Stimulated activated CD4-positive, alpha-beta T cell treated with anti-CD3 and anti-CD28 coated beads, Interleukin-12 subunit alpha, Interleukin-12 subunit beta, amount 100 ng/mL, for 4 hours (primary cell): ENCODE measurements around the gene ATP4B.
"Not testable (repeated sequence)": the region's sequence is repeated elsewhere in the genome, so short reads cannot be mapped to it uniquely, and the experiment has no call there.

Source experiments
- DNase-seq: peaks from one replicate; pipeline ENCODE4 v3.0.0-alpha.2; 2020

ATP4B gene

DNA sequence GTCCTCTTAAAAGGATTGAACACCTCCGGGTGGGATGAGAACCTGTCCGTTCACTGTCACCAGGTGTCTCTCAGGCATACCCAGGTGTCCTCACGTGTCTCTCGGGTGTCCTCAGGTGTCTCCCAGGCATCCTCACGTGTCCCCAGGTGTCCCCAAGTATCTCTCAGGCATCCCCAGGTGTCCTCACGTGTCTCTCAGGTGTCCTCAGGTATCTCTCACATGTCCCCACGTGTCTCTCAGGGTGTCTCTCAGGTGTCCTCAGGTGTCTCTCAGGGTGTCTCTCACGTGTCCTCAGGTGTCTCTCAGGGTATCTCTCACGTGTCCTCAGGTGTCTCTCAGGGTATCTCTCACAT lies 33.8 kb downstream of the ATP4B start:
- DNase-seq = no peak

GRCh38 chr13:113623491-113624234 lies 34.3 kb downstream of the ATP4B start:
- DNase-seq = no peak

- no peak for DNase-seq
Measured at GRCh38 chr13:113622791-113623490, 35.1 kb downstream of the ATP4B start.

GRCh38 chr13:113621986-113622550 lies 35.9 kb downstream of the ATP4B start:
- not testable (repeated sequence) for DNase-seq

DNA sequence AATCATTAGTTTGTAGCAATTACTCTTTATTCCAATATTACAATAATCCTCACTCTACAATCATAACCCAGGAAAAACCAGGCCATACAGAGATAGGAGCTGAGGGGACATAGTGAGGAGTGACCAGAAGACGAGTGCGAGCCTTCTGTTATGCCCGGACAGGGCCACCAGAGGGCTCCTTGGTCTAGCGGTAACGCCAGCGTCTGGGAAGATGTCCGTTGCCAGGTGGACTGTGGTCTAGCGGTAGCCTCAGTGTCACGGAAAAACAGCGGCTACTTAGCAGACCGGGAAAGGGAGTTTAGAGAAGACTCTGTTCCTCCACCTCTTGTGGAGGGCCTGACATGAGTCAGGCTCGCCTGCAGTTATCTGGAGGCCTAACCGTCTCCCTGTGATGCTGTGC lies 36.5 kb downstream of the ATP4B start:
- DNase-seq = not testable (repeated sequence)

DNA sequence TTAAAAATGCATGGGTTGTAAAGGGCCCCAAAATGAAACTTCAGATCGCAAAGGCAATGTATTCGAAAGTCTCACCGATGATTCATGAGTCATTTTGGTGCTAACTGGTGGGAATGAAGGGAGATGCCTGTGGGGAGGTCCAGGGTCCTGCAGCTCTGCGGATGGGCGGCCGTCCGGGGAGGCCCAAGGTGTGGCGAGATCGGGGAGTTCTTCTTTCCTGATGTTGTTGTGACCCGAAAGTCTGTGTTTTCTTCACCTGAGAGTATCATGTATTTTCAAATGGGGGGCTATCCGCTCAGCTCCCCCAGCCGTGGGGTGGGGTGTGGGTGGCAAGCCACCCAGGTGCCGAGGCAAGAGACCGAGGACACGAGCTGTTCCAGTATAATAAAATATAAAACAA lies 37.0 kb downstream of the ATP4B start:
- DNase-seq = no peak

DNA sequence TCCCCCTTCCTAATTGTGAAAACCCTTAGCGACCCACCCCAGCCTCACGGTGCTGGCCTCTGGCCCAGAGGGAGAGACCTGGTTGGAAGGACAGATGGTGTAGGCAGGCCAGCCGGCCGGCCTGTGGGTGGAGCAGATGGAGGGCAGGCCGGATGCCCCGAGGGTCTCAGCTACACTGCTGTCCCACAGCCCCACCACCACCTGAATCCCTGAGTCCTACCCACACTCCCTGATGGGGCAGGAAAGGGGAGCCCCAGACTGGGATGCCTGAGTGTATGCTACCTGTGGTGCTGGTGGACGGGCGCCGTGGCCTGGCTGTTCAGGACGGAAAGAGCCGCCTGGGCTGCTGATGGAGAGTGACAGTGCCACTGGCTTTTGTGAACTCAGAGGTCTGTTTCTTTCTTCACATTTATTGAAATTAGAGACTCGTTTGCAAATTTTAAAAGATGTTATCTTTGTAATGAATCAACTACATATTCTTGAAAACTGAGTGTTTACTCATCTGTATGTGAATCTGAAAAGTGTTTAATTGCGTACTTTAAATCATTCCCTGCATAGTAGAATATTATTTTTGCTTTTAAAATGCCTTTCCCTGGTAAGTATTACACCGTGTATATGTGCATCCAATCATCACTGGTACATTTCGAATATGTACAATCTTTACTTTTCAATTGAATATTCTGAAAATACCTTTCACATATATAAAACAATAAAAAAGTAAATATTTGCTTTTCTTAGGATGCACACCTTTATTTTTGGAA lies 37.8 kb downstream of the ATP4B start:
- DNase-seq = no peak

- no peak for DNase-seq
Measured at GRCh38 chr13:113618455-113618854, 39.5 kb downstream of the ATP4B start.

GRCh38 chr13:113617961-113618360 lies 40.0 kb downstream of the ATP4B start:
- DNase-seq = no peak

DNA sequence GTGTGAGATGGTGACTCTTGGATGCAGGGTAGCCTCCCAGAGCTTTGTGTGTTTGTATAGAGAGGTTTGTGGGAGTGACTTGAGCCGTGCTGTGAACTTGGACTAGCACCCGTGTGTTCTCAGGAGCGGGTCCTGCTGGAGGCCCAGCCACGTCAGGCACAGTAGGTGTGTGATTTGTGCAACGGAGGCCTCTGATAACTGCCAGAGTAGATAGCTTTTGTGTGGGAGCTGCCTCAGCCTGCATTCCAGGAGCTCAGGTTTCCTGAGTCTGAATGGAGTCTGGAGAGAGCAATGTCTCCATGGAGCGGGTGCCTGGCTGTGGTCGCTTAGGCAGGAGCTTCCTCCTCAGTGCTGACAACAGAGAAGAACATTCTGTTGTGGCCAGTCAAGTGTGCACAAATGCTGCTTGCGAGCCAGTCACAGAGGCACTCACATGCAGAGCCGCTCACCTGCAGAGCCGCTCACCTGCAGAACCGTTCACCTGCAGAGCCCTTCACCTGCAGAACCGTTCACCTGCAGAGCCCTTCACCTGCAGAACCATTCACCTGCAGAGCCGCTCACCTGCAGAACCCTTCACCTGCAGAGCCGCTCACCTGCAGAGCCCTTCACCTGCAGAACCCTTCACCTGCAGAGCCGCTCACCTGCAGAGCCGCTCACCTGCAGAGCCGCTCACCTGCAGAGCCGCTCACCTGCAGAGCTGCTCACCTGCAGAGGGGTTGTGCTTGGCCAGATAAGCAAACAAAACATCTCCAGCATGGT lies 40.8 kb downstream of the ATP4B start:
- no peak for DNase-seq

DNA sequence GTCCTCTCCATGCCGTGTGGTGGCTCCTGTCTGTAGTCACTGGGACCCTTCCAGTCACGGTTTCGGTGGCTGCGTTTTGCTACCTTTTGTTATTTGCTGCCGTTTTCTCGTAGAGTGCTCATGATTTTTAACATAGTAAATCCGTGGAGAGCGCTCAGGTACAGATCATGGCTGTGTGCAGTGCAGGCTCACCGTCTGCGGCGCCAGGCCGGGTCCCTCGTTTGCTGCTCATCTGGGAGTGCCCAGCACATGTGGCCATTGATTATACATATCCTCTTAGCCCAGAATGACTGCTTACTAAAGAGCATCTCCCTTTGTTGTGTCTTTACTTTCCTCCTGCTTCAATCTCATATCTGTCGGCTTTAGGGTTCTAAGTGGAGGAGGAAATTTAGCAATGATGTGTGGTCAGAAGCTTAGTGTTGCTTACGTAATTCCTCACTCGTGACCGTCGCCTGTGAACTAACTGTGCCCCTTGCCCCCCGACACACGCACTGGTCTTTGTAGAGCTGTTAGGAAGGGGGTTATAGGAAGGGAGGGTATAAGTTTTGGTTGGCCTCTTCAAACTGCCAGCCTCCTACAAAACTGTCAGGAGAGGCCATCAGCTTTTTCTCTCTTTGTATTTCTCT lies 41.6 kb downstream of the ATP4B start:
- DNase-seq = no peak

DNA sequence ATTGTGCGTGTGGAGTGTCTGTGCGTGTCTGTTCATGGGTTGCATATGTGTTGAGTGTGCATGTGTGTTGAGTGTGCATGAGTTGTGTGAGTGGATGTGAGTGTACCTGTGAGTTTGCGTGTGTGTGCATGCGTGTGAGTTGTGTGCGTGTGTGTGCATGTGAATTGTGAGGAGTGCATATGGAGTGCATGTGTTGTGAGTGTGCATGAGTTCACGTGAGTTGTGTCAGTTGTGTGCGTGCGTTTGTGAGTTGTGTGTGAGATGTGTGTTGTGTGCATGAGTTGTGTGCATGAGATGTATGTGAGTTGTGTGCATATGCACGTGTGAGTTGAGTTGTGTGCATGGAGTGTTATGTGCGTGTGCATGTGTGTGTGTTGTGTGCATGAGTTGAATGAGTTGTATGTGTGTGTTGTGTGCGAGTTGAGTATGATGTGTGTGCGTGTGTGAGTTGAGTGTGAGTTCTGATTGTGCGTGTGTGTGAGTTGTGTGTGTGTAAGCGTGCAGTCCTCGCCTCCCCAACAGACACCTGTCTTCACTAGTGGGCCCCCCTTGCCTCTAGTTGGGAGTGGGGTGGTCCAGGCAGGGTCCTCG lies 44.1 kb downstream of the ATP4B start:
- no peak for DNase-seq

DNA sequence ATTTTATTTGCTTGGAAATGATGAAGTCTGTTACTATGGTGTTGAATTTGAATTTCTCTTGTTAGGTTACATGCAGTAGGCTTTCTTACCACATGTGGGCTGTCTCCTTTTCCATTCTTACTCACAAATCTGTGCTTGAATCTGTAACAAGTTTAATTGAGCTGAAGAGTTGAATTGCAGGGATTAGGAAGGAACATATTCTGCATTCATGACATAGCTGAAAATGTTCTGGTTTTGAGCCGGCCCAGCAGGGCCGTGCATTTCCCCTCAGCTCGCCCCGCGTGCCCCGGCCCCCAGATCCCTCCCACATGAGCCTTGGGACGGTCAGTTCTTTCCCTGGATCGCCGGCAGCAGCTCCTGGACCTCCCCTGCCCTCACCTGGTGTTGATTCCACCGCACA lies 45.4 kb downstream of the ATP4B start:
- DNase-seq = no peak

- no peak for DNase-seq
Measured at GRCh38 chr13:113611996-113612395, 46.0 kb downstream of the ATP4B start.

DNA sequence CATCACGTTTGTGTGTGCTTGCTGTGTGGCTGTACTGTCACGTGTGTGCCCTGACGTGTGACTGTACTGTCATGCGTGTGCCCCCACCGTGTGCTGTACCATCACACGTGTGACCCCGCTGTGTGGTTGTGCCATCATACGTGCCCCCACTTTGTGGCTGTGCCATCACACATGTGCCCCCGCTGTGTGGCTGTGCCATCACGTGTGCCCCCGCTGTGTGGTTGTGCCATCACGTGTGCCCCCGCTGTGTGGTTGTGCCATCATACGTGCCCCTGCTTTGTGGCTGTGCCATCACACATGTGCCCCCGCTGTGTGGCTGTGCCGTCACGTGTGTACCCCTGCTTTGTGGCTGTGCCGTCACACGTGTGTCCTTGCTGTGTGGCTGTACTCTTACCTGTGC lies 47.7 kb downstream of the ATP4B start:
- no peak for DNase-seq

DNA sequence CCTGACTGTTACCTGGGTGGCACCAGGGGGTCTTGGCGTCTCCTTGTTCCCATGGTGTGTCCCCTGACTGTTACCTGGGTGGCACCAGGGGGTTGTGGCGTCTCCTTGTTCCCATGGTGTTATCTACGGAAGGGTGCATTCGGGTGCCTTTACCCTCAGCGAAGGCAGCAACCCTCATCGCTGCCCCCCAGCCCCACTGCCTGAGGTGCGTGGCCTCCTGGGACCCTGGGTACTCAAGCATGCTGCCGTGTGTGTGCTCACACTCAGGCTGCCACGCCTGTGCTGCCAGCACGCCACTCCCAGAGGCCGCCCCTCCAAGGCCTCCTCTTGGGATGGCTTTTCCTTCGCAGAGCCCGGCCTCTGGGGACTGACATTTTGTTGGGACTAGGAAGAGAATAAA lies 48.4 kb downstream of the ATP4B start:
- no peak for DNase-seq

DNA sequence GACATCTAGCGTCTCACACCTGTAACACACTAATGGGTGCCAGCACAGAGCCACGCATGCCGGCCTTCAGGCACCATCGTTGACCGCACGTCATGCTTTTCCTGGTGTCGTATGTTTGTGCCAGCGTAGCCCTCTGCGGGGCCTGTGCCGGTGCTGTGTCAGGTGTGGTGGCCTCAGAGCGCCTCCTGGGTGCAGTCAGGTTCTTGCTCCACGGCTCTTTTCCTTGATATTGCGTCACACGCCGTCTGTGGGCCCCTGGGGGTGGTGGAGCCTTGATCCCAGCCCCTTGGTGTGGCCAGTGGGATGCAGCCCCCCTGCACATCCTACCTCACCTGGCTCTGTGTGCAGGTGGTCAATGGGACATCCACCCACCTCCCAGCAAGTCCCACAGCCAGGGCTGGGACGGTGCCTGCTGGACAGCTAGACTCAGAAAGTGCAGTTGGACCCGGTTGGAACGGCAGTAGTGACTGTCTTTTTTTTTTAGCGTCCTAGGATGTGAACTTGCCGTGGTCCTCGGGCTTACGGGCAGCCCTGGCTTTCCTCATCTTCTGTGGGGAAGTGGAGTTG lies 48.9 kb downstream of the ATP4B start:
- DNase-seq = no peak

DNA sequence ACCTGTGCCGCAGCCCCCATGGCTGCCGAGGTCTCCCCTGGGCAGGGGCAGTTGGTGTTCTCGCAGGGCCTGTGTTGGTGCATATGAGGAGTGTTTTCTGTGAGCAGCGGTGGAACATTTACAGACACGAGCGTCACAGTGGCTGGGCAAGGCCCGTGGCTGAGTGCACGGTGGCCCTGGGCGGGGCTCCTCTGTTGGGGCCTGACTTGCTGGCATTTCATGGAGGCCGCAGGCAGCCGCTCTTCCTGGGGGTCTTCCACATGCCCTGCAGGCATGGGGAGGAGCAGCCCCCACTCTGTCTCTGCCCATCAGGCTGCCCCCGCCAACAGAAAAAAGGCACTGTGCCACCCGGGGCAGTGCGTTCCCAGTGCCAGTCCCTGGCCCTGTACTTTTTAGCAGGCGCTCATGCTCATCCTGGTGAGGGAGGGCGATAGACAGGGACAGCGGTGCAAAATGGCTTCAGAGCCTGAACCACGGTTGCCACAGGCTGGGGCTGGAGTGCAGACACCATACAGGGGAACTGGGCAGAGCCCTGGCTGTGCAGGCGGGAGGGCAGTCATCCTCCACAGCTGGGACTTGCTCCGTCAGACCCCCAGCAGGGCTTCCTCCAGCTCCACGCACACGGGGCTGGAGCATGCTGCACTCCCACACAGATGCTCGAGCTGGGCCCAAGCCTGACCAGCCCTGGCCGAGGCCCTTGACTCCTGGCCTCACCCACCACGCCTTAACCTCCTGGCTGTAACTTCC lies 49.9 kb downstream of the ATP4B start:
- no peak for DNase-seq

DNA sequence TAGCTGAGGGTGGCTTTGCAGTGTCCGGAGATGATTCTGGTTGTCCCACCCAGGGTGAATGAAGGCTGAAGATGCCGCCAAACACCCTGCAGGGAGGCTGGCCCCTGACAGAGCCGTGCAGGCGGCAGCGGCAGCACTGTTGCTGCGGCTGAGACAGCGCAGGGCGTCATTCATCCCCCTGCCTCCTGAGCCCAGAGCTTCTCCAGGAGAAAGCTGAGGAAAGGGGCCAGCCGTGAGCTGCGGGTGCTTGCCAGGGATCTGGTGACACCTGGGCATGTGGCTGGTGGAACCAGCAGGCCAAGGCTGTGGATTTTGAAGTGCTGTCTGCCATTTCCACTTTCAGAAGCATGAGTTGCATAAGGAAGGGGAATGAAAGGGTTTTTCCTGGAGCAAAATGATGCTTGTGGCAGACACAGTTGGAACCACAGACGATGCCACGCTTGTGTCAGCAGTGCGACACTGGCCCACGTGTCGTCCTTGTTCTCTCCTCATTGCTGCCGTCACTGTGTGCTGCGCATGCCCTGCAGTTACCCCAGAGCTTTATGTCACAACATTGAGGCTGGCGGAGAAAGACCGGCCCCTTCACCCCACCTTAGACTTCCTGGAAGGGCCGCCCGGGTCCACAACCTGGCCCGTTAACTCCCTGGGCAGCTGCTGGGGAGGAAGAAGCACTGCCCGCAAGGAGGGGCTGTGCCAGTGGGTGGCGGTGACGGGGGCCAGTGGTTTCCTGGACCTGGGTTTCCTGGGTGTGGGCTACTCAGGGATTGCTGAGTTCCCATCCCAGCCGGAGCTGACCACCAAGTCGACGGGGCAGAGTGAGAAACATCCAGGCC lies 50.7 kb downstream of the ATP4B start:
- DNase-seq = no peak

DNA sequence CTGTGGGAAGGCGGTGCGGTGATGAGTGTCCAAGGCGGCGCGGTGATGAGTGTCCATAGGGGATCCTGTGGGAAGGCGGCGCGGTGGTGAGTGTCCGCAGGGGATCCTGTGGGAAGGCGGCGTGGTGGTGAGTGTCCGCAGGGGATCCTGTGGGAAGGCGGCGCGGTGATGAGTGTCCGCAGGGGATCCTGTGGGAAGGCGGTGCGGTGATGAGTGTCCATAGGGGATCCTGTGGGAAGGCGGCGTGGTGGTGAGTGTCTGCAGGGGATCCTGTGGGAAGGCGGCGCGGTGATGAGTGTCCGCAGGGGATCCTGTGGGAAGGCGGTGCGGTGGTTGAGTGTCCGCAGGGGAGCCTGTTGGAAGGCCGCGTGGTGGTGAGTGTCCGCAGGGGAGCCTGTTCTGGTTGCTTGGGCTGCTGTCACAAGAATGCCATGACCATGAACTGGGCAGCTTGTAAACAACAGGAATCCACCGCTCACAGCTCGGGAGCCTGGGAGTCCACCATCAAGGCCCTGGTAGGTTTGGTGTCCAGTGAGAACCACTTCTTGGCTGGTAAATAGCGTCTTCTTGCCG lies 52.0 kb downstream of the ATP4B start:
- no peak for DNase-seq
